Kidney epithelial cell (primary cell): ENCODE data around the gene JAK3. TPM values are rescaled to one million over a fixed set of nuclear protein-coding genes. Genes with fewer than 3 reads are reported as not detected.

Source experiments
- DNase-seq: peaks from one replicate; pipeline ENCODE4 v3.0.0-alpha.2; 2010; ENCODE audit warnings: low read depth
- H3K27me3 ChIP-seq: 2 replicates; pipeline ENCODE4 v1.6.0; 2011; ENCODE audit warnings: low read length; ENCODE audit not compliant: control insufficient read depth, insufficient read depth
- H3K36me3 ChIP-seq: 2 replicates; pipeline ENCODE4 v1.5.1; 2011; ENCODE audit warnings: low read length; ENCODE audit not compliant: control insufficient read depth, insufficient read depth
- H3K4me3 ChIP-seq: 2 replicates; pipeline ENCODE4 v1.5.1; 2011; ENCODE audit warnings: low read depth, mild to moderate bottlenecking, control low read depth, low read length
- total RNA-seq: library from RNA; depleted of rRNA; stranded (reverse); fragments of >200 nt; gene quantifications from 2 replicates; pipeline ENCODE4 v1.2.3, GENCODE V29; 2015
- TF ChIP-seq, protein P1 (sequence below): IDR thresholded peaks from 2 replicates; pipeline ENCODE4 v1.5.1; 2011; ENCODE audit warnings: mild to moderate bottlenecking, moderate library complexity, low read length, control low read depth, inconsistent platforms; ENCODE audit not compliant: insufficient read depth, poor library complexity, severe bottlenecking

Gene JAK3
- total RNA-seq, 1 donor from 2014 or later, result 8.9 TPM

DNA sequence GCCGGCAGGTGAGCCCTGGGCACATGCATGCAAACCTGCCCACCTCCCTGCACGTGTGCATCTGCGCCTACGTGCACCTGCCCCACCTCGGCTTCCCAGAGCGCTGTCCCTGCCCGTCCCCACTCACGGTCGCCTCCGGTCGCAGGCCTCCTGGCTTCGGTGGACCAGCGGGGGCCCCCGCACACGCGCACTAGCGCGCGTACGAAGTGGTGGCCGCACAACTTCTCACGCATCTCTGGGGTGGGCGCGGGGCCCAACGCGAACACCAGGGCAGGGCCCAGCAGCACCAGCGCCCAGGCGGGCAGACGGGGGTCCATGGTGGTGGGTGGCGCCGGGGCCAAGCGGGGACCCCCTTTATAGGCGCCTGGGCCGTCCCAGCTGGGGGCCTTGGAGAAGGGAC is 26.6 kb downstream of the JAK3 start, which contains the start of gene INSL3:
Gene INSL3, minus strand, starts transcription at position 330 of the 400 bp plus-strand sequence. Its CDS starts 13 bp downstream, at position 317.
- Histone ChIP-seq H3K4me3 (no peak within 1 kb of the TSS), H3K36me3 (no peaks in the 10 kb centered on the region), H3K27me3 (peaks cover 9% of the 10 kb centered on the region)
- DNase-seq, result no peak
- TF ChIP-seq, protein P1, sequence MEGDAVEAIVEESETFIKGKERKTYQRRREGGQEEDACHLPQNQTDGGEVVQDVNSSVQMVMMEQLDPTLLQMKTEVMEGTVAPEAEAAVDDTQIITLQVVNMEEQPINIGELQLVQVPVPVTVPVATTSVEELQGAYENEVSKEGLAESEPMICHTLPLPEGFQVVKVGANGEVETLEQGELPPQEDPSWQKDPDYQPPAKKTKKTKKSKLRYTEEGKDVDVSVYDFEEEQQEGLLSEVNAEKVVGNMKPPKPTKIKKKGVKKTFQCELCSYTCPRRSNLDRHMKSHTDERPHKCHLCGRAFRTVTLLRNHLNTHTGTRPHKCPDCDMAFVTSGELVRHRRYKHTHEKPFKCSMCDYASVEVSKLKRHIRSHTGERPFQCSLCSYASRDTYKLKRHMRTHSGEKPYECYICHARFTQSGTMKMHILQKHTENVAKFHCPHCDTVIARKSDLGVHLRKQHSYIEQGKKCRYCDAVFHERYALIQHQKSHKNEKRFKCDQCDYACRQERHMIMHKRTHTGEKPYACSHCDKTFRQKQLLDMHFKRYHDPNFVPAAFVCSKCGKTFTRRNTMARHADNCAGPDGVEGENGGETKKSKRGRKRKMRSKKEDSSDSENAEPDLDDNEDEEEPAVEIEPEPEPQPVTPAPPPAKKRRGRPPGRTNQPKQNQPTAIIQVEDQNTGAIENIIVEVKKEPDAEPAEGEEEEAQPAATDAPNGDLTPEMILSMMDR, result no peak

- peaks cover 2% of the 10 kb centered on the region for H3K27me3 ChIP-seq
- TF ChIP-seq, protein P1, result no peak
- no peaks in the 10 kb centered on the region for H3K36me3 ChIP-seq
- DNase-seq, result no peak
- H3K4me3 ChIP-seq, result no peak overlapping the region
These were observed 30.0 kb downstream of the JAK3 start for GRCh38 chr19:17817668-17818363.

GRCh38 chr19:17812099-17812498 is 35.7 kb downstream of the JAK3 start:
- no peak overlapping the region for H3K4me3 ChIP-seq
- no peaks in the 10 kb centered on the region for H3K27me3 ChIP-seq
- no peaks in the 10 kb centered on the region for H3K36me3 ChIP-seq
- no peak for DNase-seq
- TF ChIP-seq, protein P1, result no peak

GRCh38 chr19:17811681-17812080 is 36.1 kb downstream of the JAK3 start:
- TF ChIP-seq, protein P1, result no peak
- Histone ChIP-seq H3K27me3 (no peaks in the 10 kb centered on the region), H3K36me3 (no peaks in the 10 kb centered on the region), H3K4me3 (no peak overlapping the region)
- DNase-seq, result no peak

DNA sequence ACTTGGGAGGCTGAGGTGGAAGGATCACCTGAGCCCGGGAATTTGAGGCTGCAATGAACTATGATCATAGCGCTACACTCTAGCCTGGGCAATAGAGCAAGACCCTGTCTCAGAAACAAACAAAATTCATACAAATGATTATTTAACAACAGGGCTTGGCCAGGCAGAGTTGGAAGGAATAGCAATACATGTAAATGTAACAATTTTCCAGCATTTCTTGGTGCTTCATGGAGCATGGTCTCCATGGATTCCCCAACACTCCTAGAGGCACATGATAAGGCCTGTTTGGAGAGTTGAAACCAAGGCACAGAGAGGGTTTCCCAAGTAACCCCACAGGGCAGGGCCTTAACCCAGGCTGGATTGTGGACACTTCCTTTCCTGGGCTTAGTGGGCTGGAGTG is 36.7 kb downstream of the JAK3 start:
- no peaks in the 10 kb centered on the region for H3K27me3 ChIP-seq
- DNase-seq, result no peak
- H3K36me3 ChIP-seq, result no peaks in the 10 kb centered on the region
- H3K4me3 ChIP-seq, result no peak overlapping the region
- TF ChIP-seq, protein P1, result no peak
